RWPE2 (cell line): ENCODE results near the gene DDIAS.

Source experiments
- ATAC-seq: fragments of 200-7000 bp; cut with Tn5 transposase; 3 replicates; pipeline ENCODE4 v1.9.1; 2021; ENCODE audit warnings: low read depth
- DNase-seq: peaks from one replicate; pipeline ENCODE4 v3.0.0-alpha.2; 2020; ENCODE audit warnings: low spot score
- H3K27ac ChIP-seq: fragments of 450-650 bp; 2 replicates; pipeline ENCODE4 v1.5.1; 2017; ENCODE audit warnings: mild to moderate bottlenecking; ENCODE audit not compliant: poor library complexity, severe bottlenecking
- H3K27me3 ChIP-seq: fragments of 250-450 bp; sonication (Bioruptor Pico); 2 replicates; pipeline ENCODE4 v1.5.1; 2021; ENCODE audit warnings: mild to moderate bottlenecking, moderate library complexity; ENCODE audit not compliant: insufficient read depth, poor library complexity, severe bottlenecking
- H3K36me3 ChIP-seq: fragments of 250-450 bp; sonication (Bioruptor Pico); 2 replicates; pipeline ENCODE4 v1.5.1; 2020; ENCODE audit warnings: low read depth, mild to moderate bottlenecking, moderate library complexity
- H3K4me1 ChIP-seq: fragments of 250-450 bp; sonication (Bioruptor Pico); 2 replicates; pipeline ENCODE4 v1.5.1; 2021; ENCODE audit warnings: mild to moderate bottlenecking, moderate library complexity; ENCODE audit not compliant: insufficient read depth, poor library complexity, severe bottlenecking
- H3K4me3 ChIP-seq: fragments of 250-450 bp; sonication (Bioruptor Pico); 2 replicates; pipeline ENCODE4 v1.5.1; 2021; ENCODE audit warnings: mild to moderate bottlenecking, moderate library complexity; ENCODE audit not compliant: severe bottlenecking
- H3K9me3 ChIP-seq: fragments of 250-450 bp; sonication (Bioruptor Pico); 2 replicates; pipeline ENCODE4 v1.5.1; 2021; ENCODE audit warnings: mild to moderate bottlenecking, moderate library complexity; ENCODE audit not compliant: severe bottlenecking
- CTCF ChIP-seq: fragments of 450-650 bp; IDR thresholded peaks from one replicate; pipeline ENCODE4 v1.5.1; 2017; ENCODE audit warnings: mild to moderate bottlenecking, moderate library complexity; ENCODE audit not compliant: poor library complexity, severe bottlenecking

DDIAS gene

GRCh38 chr11:82978422-82979099 is 77.0 kb downstream of the DDIAS start:
- no peak for TF ChIP-seq CTCF
- Histone ChIP-seq H3K9me3 (no peaks in the 10 kb centered on the region), H3K4me1 (peaks cover 26% of the 10 kb centered on the region), H3K27me3 (no peaks in the 10 kb centered on the region), H3K4me3 (no peak overlapping the region), H3K36me3 (no peaks in the 10 kb centered on the region), H3K27ac (peak overlapping the region; percentile 80)
- no peak for DNase-seq
- peak; percentile 47 for ATAC-seq

GRCh38 chr11:82979824-82980223 is 78.3 kb downstream of the DDIAS start:
- no peak for TF ChIP-seq CTCF
- no peaks in the 10 kb centered on the region for H3K27me3 ChIP-seq
- no peaks in the 10 kb centered on the region for H3K36me3 ChIP-seq
- H3K4me3 ChIP-seq, result no peak overlapping the region
- no peak for ATAC-seq
- no peak for DNase-seq
- peaks cover 26% of the 10 kb centered on the region for H3K4me1 ChIP-seq
- no peaks in the 10 kb centered on the region for H3K9me3 ChIP-seq
- H3K27ac ChIP-seq, result peak overlapping the region; percentile 80

GRCh38 chr11:82980292-82980691 is 78.8 kb downstream of the DDIAS start:
- peak; percentile 94 for ATAC-seq
- H3K4me3 ChIP-seq, result no peak overlapping the region
- H3K4me1 ChIP-seq, result peaks cover 26% of the 10 kb centered on the region
- peak overlapping the region; percentile 80 for H3K27ac ChIP-seq
- no peaks in the 10 kb centered on the region for H3K9me3 ChIP-seq
- TF ChIP-seq CTCF, result no peak
- H3K36me3 ChIP-seq, result no peaks in the 10 kb centered on the region
- DNase-seq, result no peak
- H3K27me3 ChIP-seq, result no peaks in the 10 kb centered on the region

- no peaks in the 10 kb centered on the region for H3K36me3 ChIP-seq
- peak overlapping the region; percentile 80 for H3K27ac ChIP-seq
- ATAC-seq (no peak), DNase-seq (no peak)
- H3K27me3 ChIP-seq, result no peaks in the 10 kb centered on the region
- no peak overlapping the region for H3K4me3 ChIP-seq
- TF ChIP-seq CTCF, result no peak
- no peaks in the 10 kb centered on the region for H3K9me3 ChIP-seq
- H3K4me1 ChIP-seq, result peaks cover 26% of the 10 kb centered on the region
Observed at GRCh38 chr11:82980947-82981346, 79.4 kb downstream of the DDIAS start.

DNA sequence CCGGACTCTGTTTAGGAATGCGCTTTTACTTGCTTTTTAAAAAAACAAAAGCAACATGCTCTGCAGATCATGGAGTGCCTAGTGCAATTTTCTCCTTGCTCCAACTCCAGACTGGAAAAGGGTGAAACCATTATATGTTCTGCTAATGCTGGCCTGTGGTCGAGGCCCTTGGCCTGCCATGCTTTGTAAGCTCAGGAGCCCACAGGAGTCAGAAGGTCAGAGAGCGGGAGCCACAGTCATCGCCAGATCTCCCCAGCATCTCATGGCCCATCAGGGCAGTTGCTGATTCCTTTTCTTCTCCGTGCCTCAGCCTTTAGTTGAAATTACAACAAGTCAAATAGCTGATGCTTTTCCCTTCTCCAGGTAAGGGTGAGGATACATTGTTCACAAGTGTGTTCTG is 80.3 kb downstream of the DDIAS start:
- H3K27ac ChIP-seq, result peak overlapping the region; percentile 80
- no peak for TF ChIP-seq CTCF
- no peaks in the 10 kb centered on the region for H3K36me3 ChIP-seq

More for the DNA sequence above, 80.3 kb downstream of the DDIAS start:
- H3K4me1 ChIP-seq, result peaks cover 26% of the 10 kb centered on the region
- no peak for DNase-seq
- no peak overlapping the region for H3K4me3 ChIP-seq
- no peak for ATAC-seq
- no peaks in the 10 kb centered on the region for H3K27me3 ChIP-seq
- no peaks in the 10 kb centered on the region for H3K9me3 ChIP-seq
